GM21786 (cell line): Measurements from ENCODE around the gene GNLY.

Experiments used
- ATAC-seq: cut with Tn5 transposase; IDR thresholded peaks from one replicate; pipeline ENCODE4 v1.9.1; 2021; ENCODE audit not compliant: unreplicated experiment

The GNLY gene

GRCh38 chr2:85741211-85741832 is 47.2 kb downstream of the GNLY start:
- ATAC-seq = no peak

GRCh38 chr2:85741833-85742455 is 47.8 kb downstream of the GNLY start:
- ATAC-seq = no peak

DNA sequence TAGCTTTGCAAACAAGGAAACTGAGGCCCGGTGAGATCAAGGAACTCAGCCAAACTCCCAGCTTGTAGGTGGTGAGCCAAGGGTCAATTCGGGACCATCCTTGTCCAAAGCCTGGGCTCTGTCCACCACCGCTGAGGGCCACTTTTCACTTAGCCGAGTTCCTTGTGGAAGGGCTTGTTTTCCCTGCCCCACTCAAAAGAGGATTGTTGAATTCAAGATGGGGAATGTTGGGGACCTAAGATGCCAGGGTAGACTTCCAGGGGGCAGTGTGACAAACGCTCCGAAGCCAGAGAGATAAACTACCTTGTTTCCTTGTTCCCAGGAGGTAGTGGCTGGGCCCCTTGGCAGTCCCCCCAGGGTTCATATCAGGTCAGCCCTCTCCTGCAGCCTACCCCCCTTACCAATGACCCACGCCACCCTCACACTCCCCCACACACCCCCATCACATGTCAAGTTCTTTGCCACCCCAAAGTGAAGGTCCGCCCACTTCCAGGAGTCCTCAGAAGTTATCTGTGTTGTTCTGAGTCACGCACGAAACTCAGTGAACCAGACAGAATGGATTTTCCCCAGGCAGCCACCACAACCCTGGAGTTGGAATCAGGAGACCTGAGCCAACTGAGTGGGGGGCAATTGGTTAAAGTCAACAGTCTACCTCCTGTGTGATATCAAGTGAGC is 49.3 kb downstream of the GNLY start:
- ATAC-seq = no peak

GRCh38 chr2:85744055-85744454 is 49.9 kb downstream of the GNLY start:
- no peak for ATAC-seq

- no peak for ATAC-seq
Observed at GRCh38 chr2:85744741-85745601, 50.8 kb downstream of the GNLY start.

- no peak for ATAC-seq
Observed at GRCh38 chr2:85745619-85746018, 51.5 kb downstream of the GNLY start.

- ATAC-seq = no peak
Observed at GRCh38 chr2:85746321-85747004, 52.3 kb downstream of the GNLY start.

DNA sequence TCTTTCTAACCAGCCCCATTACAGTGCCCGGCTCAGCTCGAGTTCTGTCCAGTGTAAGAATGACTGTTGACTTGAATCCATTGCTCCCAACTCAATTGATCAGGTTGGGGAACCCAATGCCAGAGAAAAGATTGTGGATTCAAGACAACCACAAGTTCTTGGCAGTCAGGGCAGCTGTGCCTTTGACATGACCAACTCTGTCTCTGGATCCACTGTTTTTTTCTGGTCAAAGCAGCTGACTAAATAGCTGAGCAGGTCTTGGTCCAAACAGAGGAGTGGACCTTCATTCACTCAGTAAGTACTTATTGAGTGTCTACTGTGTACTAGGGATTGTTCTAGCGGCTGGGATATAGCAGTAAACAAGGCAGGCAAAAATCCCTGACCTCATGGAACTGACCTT is 53.3 kb downstream of the GNLY start:
- ATAC-seq = no peak

DNA sequence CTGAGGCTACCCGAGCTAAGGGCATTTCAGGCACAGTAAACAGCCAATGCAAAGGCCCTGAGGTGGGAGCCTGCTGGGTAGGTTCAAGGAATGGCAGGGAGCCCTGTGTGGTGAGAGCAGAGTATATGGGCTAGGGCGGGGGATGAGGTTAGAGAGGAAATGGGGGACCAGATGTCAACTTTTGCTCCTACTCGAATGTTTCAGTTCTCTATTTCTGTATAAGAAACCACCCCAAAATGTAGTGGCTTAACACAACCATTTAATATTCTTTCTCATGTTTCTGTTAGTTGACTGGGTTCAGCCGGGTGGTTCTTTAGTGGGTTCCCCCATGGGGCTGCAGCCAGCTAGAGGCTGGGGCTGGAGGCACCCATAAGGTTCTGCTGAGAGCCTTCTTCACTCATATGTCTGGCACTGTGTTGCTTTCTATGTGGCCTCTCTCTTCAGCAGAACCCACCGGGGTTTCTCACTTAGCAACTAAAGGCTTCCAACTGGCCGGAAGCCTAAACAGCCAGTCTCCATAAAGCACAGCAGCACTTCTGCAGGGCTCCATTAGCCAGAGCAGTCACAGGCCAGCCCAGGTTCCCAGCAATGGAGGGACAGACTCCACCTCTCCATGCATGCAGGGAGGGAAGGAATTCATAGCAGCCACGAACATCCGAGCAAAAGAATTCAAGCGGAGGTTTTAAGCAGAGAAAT is 54.0 kb downstream of the GNLY start:
- peak; percentile 69 for ATAC-seq
